DOHH2 (cell line): ENCODE measurements around the gene C1QTNF4.
"Not testable (repeated sequence)": the region's sequence is repeated elsewhere in the genome, so short reads cannot be mapped to it uniquely, and the experiment has no call there.

Source experiments
- EZH2phosphoT487 ChIP-seq: fragments of 200-600 bp; sonication (generic); IDR thresholded peaks from 2 replicates; pipeline ENCODE4 v1.6.1; 2017; ENCODE audit warnings: borderline replicate concordance, mild to moderate bottlenecking, antibody characterized with exemption, low read length, moderate library complexity, mixed read lengths
- TF ChIP-seq, protein P1 (sequence below): fragments of 200-600 bp; sonication (generic); IDR thresholded peaks from one replicate; pipeline ENCODE4 v1.5.1; 2014; ENCODE audit warnings: antibody characterized with exemption, mild to moderate bottlenecking, low read depth, low read length; ENCODE audit not compliant: poor library complexity, severe bottlenecking

DNA sequence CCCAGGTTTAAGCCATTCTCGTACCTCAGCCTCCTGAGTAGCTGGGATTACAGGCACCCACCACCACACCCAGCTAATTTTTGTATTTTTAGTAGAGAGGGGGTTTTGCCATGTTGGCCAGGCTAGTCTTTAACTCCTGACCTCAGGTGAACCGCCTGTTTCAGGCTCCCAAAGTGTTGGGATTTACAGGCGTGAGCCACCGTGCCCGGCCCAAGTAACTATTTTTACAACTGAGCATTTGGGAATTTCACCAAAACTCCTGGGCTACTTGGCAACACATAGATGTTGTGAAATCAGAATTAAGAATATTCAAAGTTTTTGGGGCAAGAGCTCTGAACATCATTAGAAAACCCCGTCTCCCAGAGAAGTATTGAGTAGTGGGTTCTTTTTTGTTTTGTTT lies 46.3 kb upstream of the C1QTNF4 start:
- TF ChIP-seq, protein P1, sequence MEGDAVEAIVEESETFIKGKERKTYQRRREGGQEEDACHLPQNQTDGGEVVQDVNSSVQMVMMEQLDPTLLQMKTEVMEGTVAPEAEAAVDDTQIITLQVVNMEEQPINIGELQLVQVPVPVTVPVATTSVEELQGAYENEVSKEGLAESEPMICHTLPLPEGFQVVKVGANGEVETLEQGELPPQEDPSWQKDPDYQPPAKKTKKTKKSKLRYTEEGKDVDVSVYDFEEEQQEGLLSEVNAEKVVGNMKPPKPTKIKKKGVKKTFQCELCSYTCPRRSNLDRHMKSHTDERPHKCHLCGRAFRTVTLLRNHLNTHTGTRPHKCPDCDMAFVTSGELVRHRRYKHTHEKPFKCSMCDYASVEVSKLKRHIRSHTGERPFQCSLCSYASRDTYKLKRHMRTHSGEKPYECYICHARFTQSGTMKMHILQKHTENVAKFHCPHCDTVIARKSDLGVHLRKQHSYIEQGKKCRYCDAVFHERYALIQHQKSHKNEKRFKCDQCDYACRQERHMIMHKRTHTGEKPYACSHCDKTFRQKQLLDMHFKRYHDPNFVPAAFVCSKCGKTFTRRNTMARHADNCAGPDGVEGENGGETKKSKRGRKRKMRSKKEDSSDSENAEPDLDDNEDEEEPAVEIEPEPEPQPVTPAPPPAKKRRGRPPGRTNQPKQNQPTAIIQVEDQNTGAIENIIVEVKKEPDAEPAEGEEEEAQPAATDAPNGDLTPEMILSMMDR = not testable (repeated sequence)
- TF ChIP-seq EZH2phosphoT487 = not testable (repeated sequence)
